ENCODE measurements around the gene ZC3H7A.
A peak's percentile ranks its signal among the peaks of the same experiment; 100 is the strongest.
"Not testable (repeated sequence)": the region's sequence is repeated elsewhere in the genome, so short reads cannot be mapped to it uniquely, and the experiment has no call there.

Gene ZC3H7A

GRCh38 chr16:11788914-11789313 is 8.1 kb downstream of the ZC3H7A start:
- Histone ChIP-seq H3K4me3 (ENCODE audit: low read length) (no peak overlapping the region), H3K27me3 (replicated peaks; ENCODE audit: control insufficient read depth, insufficient read depth, low read length) (no peaks in the 10 kb centered on the region), H3K36me3 (ENCODE audit: control insufficient read depth, insufficient read depth, low read length, severe bottlenecking) (no peaks in the 10 kb centered on the region), H3K9ac (ENCODE audit: low read length) (no peak overlapping the region), H3K4me1 (ENCODE audit: control insufficient read depth, insufficient read depth, low read length) (peaks cover 40% of the 10 kb centered on the region), H3K9me3 (ENCODE audit: control insufficient read depth, low read length) (no peaks in the 10 kb centered on the region)
- DNase-seq (ENCODE audit: low read depth) = no peak

GRCh38 chr16:11784980-11785599 is 12.0 kb downstream of the ZC3H7A start:
- DNase-seq (ENCODE audit: low read depth); H3K27me3 ChIP-seq (replicated peaks; ENCODE audit: control insufficient read depth, insufficient read depth, low read length); H3K9ac ChIP-seq (ENCODE audit: low read length); H3K36me3 ChIP-seq (ENCODE audit: control insufficient read depth, insufficient read depth, low read length, severe bottlenecking); H3K9me3 ChIP-seq (ENCODE audit: control insufficient read depth, low read length); H3K4me3 ChIP-seq (ENCODE audit: low read length): not testable (repeated sequence)
- H3K4me1 ChIP-seq (ENCODE audit: control insufficient read depth, insufficient read depth, low read length) = peaks cover 44% of the 10 kb centered on the region

- DNase-seq (ENCODE audit: low read depth); H3K36me3 ChIP-seq (ENCODE audit: control insufficient read depth, insufficient read depth, low read length, severe bottlenecking); H3K27me3 ChIP-seq (replicated peaks; ENCODE audit: control insufficient read depth, insufficient read depth, low read length): not testable (repeated sequence)
Measured at GRCh38 chr16:11784381-11784780, 12.7 kb downstream of the ZC3H7A start.

GRCh38 chr16:11784038-11784369 is 13.1 kb downstream of the ZC3H7A start:
- peaks cover 42% of the 10 kb centered on the region for H3K4me1 ChIP-seq (ENCODE audit: control insufficient read depth, insufficient read depth, low read length)
- H3K9me3 ChIP-seq (ENCODE audit: control insufficient read depth, low read length) = no peaks in the 10 kb centered on the region
- H3K9ac ChIP-seq (ENCODE audit: low read length) = peak overlapping the region; percentile 64
- peaks cover 11% of the 10 kb centered on the region for H3K36me3 ChIP-seq (ENCODE audit: control insufficient read depth, insufficient read depth, low read length, severe bottlenecking)
- no peaks in the 10 kb centered on the region for H3K27me3 ChIP-seq (replicated peaks; ENCODE audit: control insufficient read depth, insufficient read depth, low read length)
- H3K4me3 ChIP-seq (ENCODE audit: low read length) = peak overlapping the region; percentile 65
- DNase-seq (ENCODE audit: low read depth) = peak; percentile 45

More at GRCh38 chr16:11784381-11784780, 12.7 kb downstream of the ZC3H7A start:
- H3K9ac ChIP-seq (ENCODE audit: low read length); H3K9me3 ChIP-seq (ENCODE audit: control insufficient read depth, low read length); H3K4me3 ChIP-seq (ENCODE audit: low read length): not testable (repeated sequence)
- peaks cover 44% of the 10 kb centered on the region for H3K4me1 ChIP-seq (ENCODE audit: control insufficient read depth, insufficient read depth, low read length)

GRCh38 chr16:11783319-11784037 is 13.6 kb downstream of the ZC3H7A start:
- Histone ChIP-seq H3K4me3 (ENCODE audit: low read length) (peak overlapping the region; percentile 65), H3K9ac (ENCODE audit: low read length) (peak overlapping the region; percentile 64), H3K36me3 (ENCODE audit: control insufficient read depth, insufficient read depth, low read length, severe bottlenecking) (peaks cover 14% of the 10 kb centered on the region), H3K9me3 (ENCODE audit: control insufficient read depth, low read length) (no peaks in the 10 kb centered on the region), H3K27me3 (replicated peaks; ENCODE audit: control insufficient read depth, insufficient read depth, low read length) (no peaks in the 10 kb centered on the region), H3K4me1 (ENCODE audit: control insufficient read depth, insufficient read depth, low read length) (peaks cover 37% of the 10 kb centered on the region)
- DNase-seq (ENCODE audit: low read depth) = peak; percentile 45

- H3K36me3 ChIP-seq (ENCODE audit: control insufficient read depth, insufficient read depth, low read length, severe bottlenecking) = peaks cover 27% of the 10 kb centered on the region
- no peak for DNase-seq (ENCODE audit: low read depth)
- H3K4me3 ChIP-seq (ENCODE audit: low read length) = peak overlapping the region; percentile 65
- H3K9ac ChIP-seq (ENCODE audit: low read length) = peak overlapping the region; percentile 64
- no peaks in the 10 kb centered on the region for H3K9me3 ChIP-seq (ENCODE audit: control insufficient read depth, low read length)
- no peaks in the 10 kb centered on the region for H3K27me3 ChIP-seq (replicated peaks; ENCODE audit: control insufficient read depth, insufficient read depth, low read length)
- peaks cover 34% of the 10 kb centered on the region for H3K4me1 ChIP-seq (ENCODE audit: control insufficient read depth, insufficient read depth, low read length)
Measured at GRCh38 chr16:11781773-11782172, 15.3 kb downstream of the ZC3H7A start.

GRCh38 chr16:11780991-11781680 is 15.9 kb downstream of the ZC3H7A start:
- Histone ChIP-seq H3K4me1 (ENCODE audit: control insufficient read depth, insufficient read depth, low read length) (peaks cover 34% of the 10 kb centered on the region), H3K9ac (ENCODE audit: low read length) (no peak overlapping the region), H3K9me3 (ENCODE audit: control insufficient read depth, low read length) (no peaks in the 10 kb centered on the region), H3K4me3 (ENCODE audit: low read length) (no peak overlapping the region), H3K27me3 (replicated peaks; ENCODE audit: control insufficient read depth, insufficient read depth, low read length) (no peaks in the 10 kb centered on the region), H3K36me3 (ENCODE audit: control insufficient read depth, insufficient read depth, low read length, severe bottlenecking) (peaks cover 33% of the 10 kb centered on the region)
- peak; percentile 44 for DNase-seq (ENCODE audit: low read depth)

GRCh38 chr16:11779074-11779473 is 18.0 kb downstream of the ZC3H7A start:
- Histone ChIP-seq H3K4me3 (ENCODE audit: low read length) (no peak overlapping the region), H3K4me1 (ENCODE audit: control insufficient read depth, insufficient read depth, low read length) (peaks cover 34% of the 10 kb centered on the region), H3K9ac (ENCODE audit: low read length) (no peak overlapping the region), H3K36me3 (ENCODE audit: control insufficient read depth, insufficient read depth, low read length, severe bottlenecking) (peaks cover 54% of the 10 kb centered on the region), H3K27me3 (replicated peaks; ENCODE audit: control insufficient read depth, insufficient read depth, low read length) (no peaks in the 10 kb centered on the region), H3K9me3 (ENCODE audit: control insufficient read depth, low read length) (no peaks in the 10 kb centered on the region)
- no peak for DNase-seq (ENCODE audit: low read depth)

GRCh38 chr16:11774065-11774626 is 22.9 kb downstream of the ZC3H7A start:
- H3K36me3 ChIP-seq (ENCODE audit: control insufficient read depth, insufficient read depth, low read length, severe bottlenecking) = peaks cover 85% of the 10 kb centered on the region
- no peaks in the 10 kb centered on the region for H3K4me1 ChIP-seq (ENCODE audit: control insufficient read depth, insufficient read depth, low read length)
- no peak overlapping the region for H3K4me3 ChIP-seq (ENCODE audit: low read length)
- no peak for DNase-seq (ENCODE audit: low read depth)
- no peaks in the 10 kb centered on the region for H3K9me3 ChIP-seq (ENCODE audit: control insufficient read depth, low read length)
- H3K9ac ChIP-seq (ENCODE audit: low read length) = no peak overlapping the region
- H3K27me3 ChIP-seq (replicated peaks; ENCODE audit: control insufficient read depth, insufficient read depth, low read length) = no peaks in the 10 kb centered on the region

GRCh38 chr16:11768849-11769248 is 28.2 kb downstream of the ZC3H7A start:
- no peak for DNase-seq (ENCODE audit: low read depth)
- no peaks in the 10 kb centered on the region for H3K4me1 ChIP-seq (ENCODE audit: control insufficient read depth, insufficient read depth, low read length)

GRCh38 chr16:11762431-11762830 is 34.6 kb downstream of the ZC3H7A start:
- H3K36me3 ChIP-seq (ENCODE audit: control insufficient read depth, insufficient read depth, low read length, severe bottlenecking) = peaks cover 93% of the 10 kb centered on the region
- no peak for DNase-seq (ENCODE audit: low read depth)
- H3K4me3 ChIP-seq (ENCODE audit: low read length) = no peak overlapping the region
- H3K27me3 ChIP-seq (replicated peaks; ENCODE audit: control insufficient read depth, insufficient read depth, low read length) = no peaks in the 10 kb centered on the region
- no peaks in the 10 kb centered on the region for H3K9me3 ChIP-seq (ENCODE audit: control insufficient read depth, low read length)
- no peak overlapping the region for H3K9ac ChIP-seq (ENCODE audit: low read length)
- H3K4me1 ChIP-seq (ENCODE audit: control insufficient read depth, insufficient read depth, low read length) = peaks cover 5% of the 10 kb centered on the region

More at GRCh38 chr16:11768849-11769248, 28.2 kb downstream of the ZC3H7A start:
- H3K27me3 ChIP-seq (replicated peaks; ENCODE audit: control insufficient read depth, insufficient read depth, low read length) = no peaks in the 10 kb centered on the region
- no peak overlapping the region for H3K4me3 ChIP-seq (ENCODE audit: low read length)
- H3K9me3 ChIP-seq (ENCODE audit: control insufficient read depth, low read length) = no peaks in the 10 kb centered on the region
- H3K36me3 ChIP-seq (ENCODE audit: control insufficient read depth, insufficient read depth, low read length, severe bottlenecking) = peaks cover 91% of the 10 kb centered on the region
- H3K9ac ChIP-seq (ENCODE audit: low read length) = no peak overlapping the region

Measured in adipocyte (in vitro differentiated cells).